ENCODE results near the gene SLC15A2. TPM values are rescaled to one million over a fixed set of nuclear protein-coding genes. Genes with fewer than 3 reads are reported as not detected.
"Not testable (repeated sequence)": the region's sequence is repeated elsewhere in the genome, so short reads cannot be mapped to it uniquely, and the experiment has no call there.

Gene SLC15A2
- total and polyA plus RNA-seq, 9 donors, result 17.3 to 56.0 (median 28.5) TPM

- no peaks in the 10 kb centered on the region for H3K36me3 ChIP-seq (ENCODE audit: control insufficient read depth, insufficient read depth, low read length)
- no peak overlapping the region for H3K4me3 ChIP-seq (ENCODE audit: low read length)
- no peaks in the 10 kb centered on the region for H3K27me3 ChIP-seq (ENCODE audit: control insufficient read depth, insufficient read depth, low read length)
- 71% methylated on average over 1 of the region's 12 CpGs for WGBS (ENCODE audit: insufficient coverage)
- DNase-seq, result peak; percentile 14
- H3K27ac ChIP-seq (ENCODE audit: low read length), result no peak overlapping the region
- H3K9me3 ChIP-seq (replicated peaks; ENCODE audit: control insufficient read depth, low read depth, low read length), result no peaks in the 10 kb centered on the region
- no peaks in the 10 kb centered on the region for H3K4me1 ChIP-seq (ENCODE audit: control insufficient read depth, insufficient read depth, low read length)
These were observed 20.1 kb downstream of the SLC15A2 start for GRCh38 chr3:121914081-121914998.

- H3K4me3 ChIP-seq (ENCODE audit: low read length), result no peak overlapping the region
- no peak for DNase-seq
- H3K27ac ChIP-seq (ENCODE audit: low read length), result no peak overlapping the region
- H3K27me3 ChIP-seq (ENCODE audit: control insufficient read depth, insufficient read depth, low read length), result no peaks in the 10 kb centered on the region
- no peaks in the 10 kb centered on the region for H3K4me1 ChIP-seq (ENCODE audit: control insufficient read depth, insufficient read depth, low read length)
- H3K9me3 ChIP-seq (replicated peaks; ENCODE audit: control insufficient read depth, low read depth, low read length), result no peaks in the 10 kb centered on the region
- no peaks in the 10 kb centered on the region for H3K36me3 ChIP-seq (ENCODE audit: control insufficient read depth, insufficient read depth, low read length)
These were observed 22.0 kb downstream of the SLC15A2 start for GRCh38 chr3:121916189-121916588.

- WGBS (ENCODE audit: insufficient coverage), result 86% methylated on average over 11 of the region's 19 CpGs
- Histone ChIP-seq H3K4me1 (ENCODE audit: control insufficient read depth, insufficient read depth, low read length) (no peaks in the 10 kb centered on the region), H3K4me3 (ENCODE audit: low read length) (no peak overlapping the region), H3K27ac (ENCODE audit: low read length) (no peak overlapping the region), H3K9me3 (replicated peaks; ENCODE audit: control insufficient read depth, low read depth, low read length) (no peaks in the 10 kb centered on the region), H3K27me3 (ENCODE audit: control insufficient read depth, insufficient read depth, low read length) (no peaks in the 10 kb centered on the region), H3K36me3 (ENCODE audit: control insufficient read depth, insufficient read depth, low read length) (peaks cover 3% of the 10 kb centered on the region)
- no peak for DNase-seq
These were observed 24.7 kb downstream of the SLC15A2 start for GRCh38 chr3:121918779-121919483.

GRCh38 chr3:121924734-121925133 lies 30.5 kb downstream of the SLC15A2 start:
- WGBS (ENCODE audit: insufficient coverage), result no CpG with 5 or more reads among the region's 3 CpGs
- Histone ChIP-seq H3K27me3 (ENCODE audit: control insufficient read depth, insufficient read depth, low read length) (no peaks in the 10 kb centered on the region), H3K4me3 (ENCODE audit: low read length) (no peak overlapping the region), H3K36me3 (ENCODE audit: control insufficient read depth, insufficient read depth, low read length) (peaks cover 7% of the 10 kb centered on the region), H3K27ac (ENCODE audit: low read length) (no peak overlapping the region), H3K4me1 (ENCODE audit: control insufficient read depth, insufficient read depth, low read length) (no peaks in the 10 kb centered on the region), H3K9me3 (replicated peaks; ENCODE audit: control insufficient read depth, low read depth, low read length) (peaks cover 2% of the 10 kb centered on the region)
- no peak for DNase-seq

- H3K27me3 ChIP-seq (ENCODE audit: control insufficient read depth, insufficient read depth, low read length), result no peaks in the 10 kb centered on the region
- H3K4me1 ChIP-seq (ENCODE audit: control insufficient read depth, insufficient read depth, low read length), result no peaks in the 10 kb centered on the region
- H3K36me3 ChIP-seq (ENCODE audit: control insufficient read depth, insufficient read depth, low read length), result peaks cover 8% of the 10 kb centered on the region
- no peak for DNase-seq
- H3K4me3 ChIP-seq (ENCODE audit: low read length), result no peak overlapping the region
- WGBS (ENCODE audit: insufficient coverage), result no CpG with 5 or more reads among the region's 1 CpG
- H3K27ac ChIP-seq (ENCODE audit: low read length), result no peak overlapping the region
- H3K9me3 ChIP-seq (replicated peaks; ENCODE audit: control insufficient read depth, low read depth, low read length), result peaks cover 2% of the 10 kb centered on the region
These were observed 32.2 kb downstream of the SLC15A2 start for GRCh38 chr3:121926380-121926779.

- not testable (repeated sequence) for H3K36me3 ChIP-seq (ENCODE audit: control insufficient read depth, insufficient read depth, low read length); H3K4me3 ChIP-seq (ENCODE audit: low read length); H3K4me1 ChIP-seq (ENCODE audit: control insufficient read depth, insufficient read depth, low read length); H3K27me3 ChIP-seq (ENCODE audit: control insufficient read depth, insufficient read depth, low read length); DNase-seq; H3K27ac ChIP-seq (ENCODE audit: low read length); H3K9me3 ChIP-seq (replicated peaks; ENCODE audit: control insufficient read depth, low read depth, low read length)
- WGBS (ENCODE audit: insufficient coverage), result 83% methylated on average over 19 of the region's 29 CpGs
These were observed 44.1 kb downstream of the SLC15A2 start for GRCh38 chr3:121938141-121938855.

- no peak for DNase-seq
- Histone ChIP-seq H3K4me3 (ENCODE audit: low read length) (no peak overlapping the region), H3K36me3 (ENCODE audit: control insufficient read depth, insufficient read depth, low read length) (peaks cover 2% of the 10 kb centered on the region), H3K27me3 (ENCODE audit: control insufficient read depth, insufficient read depth, low read length) (no peaks in the 10 kb centered on the region), H3K27ac (ENCODE audit: low read length) (no peak overlapping the region), H3K9me3 (replicated peaks; ENCODE audit: control insufficient read depth, low read depth, low read length) (no peaks in the 10 kb centered on the region), H3K4me1 (ENCODE audit: control insufficient read depth, insufficient read depth, low read length) (no peaks in the 10 kb centered on the region)
- no CpG with 5 or more reads among the region's 1 CpG for WGBS (ENCODE audit: insufficient coverage)
These were observed 47.4 kb downstream of the SLC15A2 start for GRCh38 chr3:121941592-121941991.

- Histone ChIP-seq H3K27ac (ENCODE audit: low read length) (no peak overlapping the region), H3K9me3 (replicated peaks; ENCODE audit: control insufficient read depth, low read depth, low read length) (no peaks in the 10 kb centered on the region), H3K36me3 (ENCODE audit: control insufficient read depth, insufficient read depth, low read length) (peaks cover 2% of the 10 kb centered on the region), H3K27me3 (ENCODE audit: control insufficient read depth, insufficient read depth, low read length) (no peaks in the 10 kb centered on the region), H3K4me1 (ENCODE audit: control insufficient read depth, insufficient read depth, low read length) (no peaks in the 10 kb centered on the region), H3K4me3 (ENCODE audit: low read length) (no peak overlapping the region)
- DNase-seq, result no peak
- WGBS (ENCODE audit: insufficient coverage), result no CpG with 5 or more reads among the region's 4 CpGs
These were observed 48.0 kb downstream of the SLC15A2 start for GRCh38 chr3:121942116-121942786.

- H3K9me3 ChIP-seq (replicated peaks; ENCODE audit: control insufficient read depth, low read depth, low read length), result no peaks in the 10 kb centered on the region
- DNase-seq, result no peak
- no peaks in the 10 kb centered on the region for H3K27me3 ChIP-seq (ENCODE audit: control insufficient read depth, insufficient read depth, low read length)
- no peak overlapping the region for H3K27ac ChIP-seq (ENCODE audit: low read length)
- H3K4me1 ChIP-seq (ENCODE audit: control insufficient read depth, insufficient read depth, low read length), result no peaks in the 10 kb centered on the region
- peaks cover 2% of the 10 kb centered on the region for H3K36me3 ChIP-seq (ENCODE audit: control insufficient read depth, insufficient read depth, low read length)
- no peak overlapping the region for H3K4me3 ChIP-seq (ENCODE audit: low read length)
These were observed 49.2 kb downstream of the SLC15A2 start for GRCh38 chr3:121943431-121943830.

- no CpG with 5 or more reads among the region's 1 CpG for WGBS (ENCODE audit: insufficient coverage)
- H3K9me3 ChIP-seq (replicated peaks; ENCODE audit: control insufficient read depth, low read depth, low read length), result peaks cover 3% of the 10 kb centered on the region
- H3K4me1 ChIP-seq (ENCODE audit: control insufficient read depth, insufficient read depth, low read length), result no peaks in the 10 kb centered on the region
- no peaks in the 10 kb centered on the region for H3K36me3 ChIP-seq (ENCODE audit: control insufficient read depth, insufficient read depth, low read length)
- H3K27ac ChIP-seq (ENCODE audit: low read length), result no peak overlapping the region
- H3K4me3 ChIP-seq (ENCODE audit: low read length), result no peak overlapping the region
- H3K27me3 ChIP-seq (ENCODE audit: control insufficient read depth, insufficient read depth, low read length), result no peaks in the 10 kb centered on the region
- no peak for DNase-seq
These were observed 54.4 kb downstream of the SLC15A2 start for GRCh38 chr3:121948641-121949040.
